ENCODE data around the gene PRDM16. TPM values are rescaled to one million over a fixed set of nuclear protein-coding genes. Genes with fewer than 3 reads are reported as not detected.

The PRDM16 gene
- polyA plus RNA-seq, 2 donors, result 0.15 to 0.28 TPM

GRCh38 chr1:3053366-3053980, 15.5 kb upstream of the PRDM16 start:
- Histone ChIP-seq H3K4me1 (ENCODE audit: control insufficient read depth in 2 of 2, insufficient read depth in 2 of 2, low read length in 1 of 2) (no peaks in the 10 kb centered on the region), H3K4me3 (ENCODE audit: low read depth in 1 of 2, low read length in 2 of 2) (no peak overlapping the region), H3K27me3 (ENCODE audit: control insufficient read depth in 1 of 2, insufficient read depth in 2 of 2, low read length in 2 of 2) (no peaks in the 10 kb centered on the region), H3K36me3 (ENCODE audit: control insufficient read depth in 2 of 2, insufficient read depth in 2 of 2, low read length in 1 of 2) (no peaks in the 10 kb centered on the region), H3K9me3 (ENCODE audit: control insufficient read depth in 2 of 2, insufficient read depth in 1 of 2, low read depth in 1 of 2, low read length in 1 of 2) (peaks cover 0 to 7% of the 10 kb centered on the region in 2 donors), H3K27ac (ENCODE audit: low read depth in 2 of 2, low read length in 1 of 2) (no peak overlapping the region)
- WGBS, 2 donors, result 87 to 91% methylated on average over 9 of the region's 9 CpGs

GRCh38 chr1:3053986-3054385, 15.0 kb upstream of the PRDM16 start:
- Histone ChIP-seq H3K4me1 (ENCODE audit: control insufficient read depth in 2 of 2, insufficient read depth in 2 of 2, low read length in 1 of 2) (no peaks in the 10 kb centered on the region), H3K36me3 (ENCODE audit: control insufficient read depth in 2 of 2, insufficient read depth in 2 of 2, low read length in 1 of 2) (no peaks in the 10 kb centered on the region), H3K4me3 (ENCODE audit: low read depth in 1 of 2, low read length in 2 of 2) (no peak overlapping the region), H3K27me3 (ENCODE audit: control insufficient read depth in 1 of 2, insufficient read depth in 2 of 2, low read length in 2 of 2) (no peaks in the 10 kb centered on the region), H3K9me3 (ENCODE audit: control insufficient read depth in 2 of 2, insufficient read depth in 1 of 2, low read depth in 1 of 2, low read length in 1 of 2) (peaks cover 0 to 7% of the 10 kb centered on the region in 2 donors), H3K27ac (ENCODE audit: low read depth in 2 of 2, low read length in 1 of 2) (no peak overlapping the region)
- WGBS, 2 donors, result 79 to 82% methylated on average over 6 of the region's 6 CpGs

- 71 to 78% methylated on average over 12 of the region's 12 CpGs for WGBS, 2 donors
- H3K27me3 ChIP-seq (ENCODE audit: control insufficient read depth in 1 of 2, insufficient read depth in 2 of 2, low read length in 2 of 2), result no peaks in the 10 kb centered on the region
- no peak overlapping the region for H3K4me3 ChIP-seq (ENCODE audit: low read depth in 1 of 2, low read length in 2 of 2)
- H3K4me1 ChIP-seq (ENCODE audit: control insufficient read depth in 2 of 2, insufficient read depth in 2 of 2, low read length in 1 of 2), result no peaks in the 10 kb centered on the region
- no peaks in the 10 kb centered on the region for H3K36me3 ChIP-seq (ENCODE audit: control insufficient read depth in 2 of 2, insufficient read depth in 2 of 2, low read length in 1 of 2)
- no peak overlapping the region for H3K27ac ChIP-seq (ENCODE audit: low read depth in 2 of 2, low read length in 1 of 2)
- H3K9me3 ChIP-seq (ENCODE audit: control insufficient read depth in 2 of 2, insufficient read depth in 1 of 2, low read depth in 1 of 2, low read length in 1 of 2), result peaks cover 0 to 7% of the 10 kb centered on the region in 2 donors
Observed at GRCh38 chr1:3054474-3054873, 14.5 kb upstream of the PRDM16 start.

GRCh38 chr1:3055051-3055450, 14.0 kb upstream of the PRDM16 start:
- no peaks in the 10 kb centered on the region for H3K27me3 ChIP-seq (ENCODE audit: control insufficient read depth in 1 of 2, insufficient read depth in 2 of 2, low read length in 2 of 2)
- no peak overlapping the region for H3K4me3 ChIP-seq (ENCODE audit: low read depth in 1 of 2, low read length in 2 of 2)
- no peaks in the 10 kb centered on the region for H3K4me1 ChIP-seq (ENCODE audit: control insufficient read depth in 2 of 2, insufficient read depth in 2 of 2, low read length in 1 of 2)
- H3K9me3 ChIP-seq (ENCODE audit: control insufficient read depth in 2 of 2, insufficient read depth in 1 of 2, low read depth in 1 of 2, low read length in 1 of 2), result peaks cover 0 to 7% of the 10 kb centered on the region in 2 donors
- H3K36me3 ChIP-seq (ENCODE audit: control insufficient read depth in 2 of 2, insufficient read depth in 2 of 2, low read length in 1 of 2), result no peaks in the 10 kb centered on the region
- H3K27ac ChIP-seq (ENCODE audit: low read depth in 2 of 2, low read length in 1 of 2), result no peak overlapping the region
- WGBS, 2 donors, result 66 to 73% methylated on average over 9 of the region's 9 CpGs

- Histone ChIP-seq H3K4me1 (ENCODE audit: control insufficient read depth in 2 of 2, insufficient read depth in 2 of 2, low read length in 1 of 2) (no peaks in the 10 kb centered on the region), H3K9me3 (ENCODE audit: control insufficient read depth in 2 of 2, insufficient read depth in 1 of 2, low read depth in 1 of 2, low read length in 1 of 2) (peaks cover 0 to 7% of the 10 kb centered on the region in 2 donors), H3K27ac (ENCODE audit: low read depth in 2 of 2, low read length in 1 of 2) (no peak overlapping the region), H3K4me3 (ENCODE audit: low read depth in 1 of 2, low read length in 2 of 2) (no peak overlapping the region), H3K27me3 (ENCODE audit: control insufficient read depth in 1 of 2, insufficient read depth in 2 of 2, low read length in 2 of 2) (peaks cover 0 to 5% of the 10 kb centered on the region in 2 donors), H3K36me3 (ENCODE audit: control insufficient read depth in 2 of 2, insufficient read depth in 2 of 2, low read length in 1 of 2) (no peaks in the 10 kb centered on the region)
- WGBS, 2 donors, result 91% methylated on average over 5 of the region's 5 CpGs
Observed at GRCh38 chr1:3056641-3057040, 12.4 kb upstream of the PRDM16 start.

- Histone ChIP-seq H3K4me3 (ENCODE audit: low read depth in 1 of 2, low read length in 2 of 2) (no peak overlapping the region), H3K27me3 (ENCODE audit: control insufficient read depth in 1 of 2, insufficient read depth in 2 of 2, low read length in 2 of 2) (peaks cover 0 to 9% of the 10 kb centered on the region in 2 donors), H3K36me3 (ENCODE audit: control insufficient read depth in 2 of 2, insufficient read depth in 2 of 2, low read length in 1 of 2) (no peaks in the 10 kb centered on the region), H3K27ac (ENCODE audit: low read depth in 2 of 2, low read length in 1 of 2) (no peak overlapping the region), H3K9me3 (ENCODE audit: control insufficient read depth in 2 of 2, insufficient read depth in 1 of 2, low read depth in 1 of 2, low read length in 1 of 2) (no peaks in the 10 kb centered on the region), H3K4me1 (ENCODE audit: control insufficient read depth in 2 of 2, insufficient read depth in 2 of 2, low read length in 1 of 2) (no peaks in the 10 kb centered on the region)
- WGBS, 2 donors, result 79 to 82% methylated on average over 10 of the region's 10 CpGs
Observed at GRCh38 chr1:3058263-3059030, 10.6 kb upstream of the PRDM16 start.

- Histone ChIP-seq H3K9me3 (ENCODE audit: control insufficient read depth in 2 of 2, insufficient read depth in 1 of 2, low read depth in 1 of 2, low read length in 1 of 2) (no peaks in the 10 kb centered on the region), H3K27ac (ENCODE audit: low read depth in 2 of 2, low read length in 1 of 2) (no peak overlapping the region), H3K4me3 (ENCODE audit: low read depth in 1 of 2, low read length in 2 of 2) (no peak overlapping the region), H3K4me1 (ENCODE audit: control insufficient read depth in 2 of 2, insufficient read depth in 2 of 2, low read length in 1 of 2) (no peaks in the 10 kb centered on the region), H3K27me3 (ENCODE audit: control insufficient read depth in 1 of 2, insufficient read depth in 2 of 2, low read length in 2 of 2) (peaks cover 0 to 11% of the 10 kb centered on the region in 2 donors), H3K36me3 (ENCODE audit: control insufficient read depth in 2 of 2, insufficient read depth in 2 of 2, low read length in 1 of 2) (no peaks in the 10 kb centered on the region)
- WGBS, 2 donors, result 76 to 82% methylated on average over 9 of the region's 9 CpGs
Observed at GRCh38 chr1:3060127-3060526, 8.9 kb upstream of the PRDM16 start.

- no peak overlapping the region for H3K4me3 ChIP-seq (ENCODE audit: low read depth in 1 of 2, low read length in 2 of 2)
Observed at GRCh38 chr1:3060601-3061551, 8.1 kb upstream of the PRDM16 start.

GRCh38 chr1:3061566-3061965, 7.4 kb upstream of the PRDM16 start:
- WGBS, 2 donors, result 36 to 44% methylated on average over 5 of the region's 5 CpGs
- no peaks in the 10 kb centered on the region for H3K9me3 ChIP-seq (ENCODE audit: control insufficient read depth in 2 of 2, insufficient read depth in 1 of 2, low read depth in 1 of 2, low read length in 1 of 2)
- H3K27ac ChIP-seq (ENCODE audit: low read depth in 2 of 2, low read length in 1 of 2), result no peak overlapping the region
- no peak overlapping the region for H3K4me3 ChIP-seq (ENCODE audit: low read depth in 1 of 2, low read length in 2 of 2)
- H3K4me1 ChIP-seq (ENCODE audit: control insufficient read depth in 2 of 2, insufficient read depth in 2 of 2, low read length in 1 of 2), result no peaks in the 10 kb centered on the region
- H3K27me3 ChIP-seq (ENCODE audit: control insufficient read depth in 1 of 2, insufficient read depth in 2 of 2, low read length in 2 of 2), result peaks cover 5 to 16% of the 10 kb centered on the region in 2 donors
- H3K36me3 ChIP-seq (ENCODE audit: control insufficient read depth in 2 of 2, insufficient read depth in 2 of 2, low read length in 1 of 2), result no peaks in the 10 kb centered on the region

More at GRCh38 chr1:3060601-3061551, 8.1 kb upstream of the PRDM16 start:
- WGBS, 2 donors, result 58 to 61% methylated on average over 15 of the region's 15 CpGs
- Histone ChIP-seq H3K27ac (ENCODE audit: low read depth in 2 of 2, low read length in 1 of 2) (no peak overlapping the region), H3K4me1 (ENCODE audit: control insufficient read depth in 2 of 2, insufficient read depth in 2 of 2, low read length in 1 of 2) (no peaks in the 10 kb centered on the region), H3K27me3 (ENCODE audit: control insufficient read depth in 1 of 2, insufficient read depth in 2 of 2, low read length in 2 of 2) (peaks cover 0 to 13% of the 10 kb centered on the region in 2 donors), H3K36me3 (ENCODE audit: control insufficient read depth in 2 of 2, insufficient read depth in 2 of 2, low read length in 1 of 2) (no peaks in the 10 kb centered on the region), H3K9me3 (ENCODE audit: control insufficient read depth in 2 of 2, insufficient read depth in 1 of 2, low read depth in 1 of 2, low read length in 1 of 2) (no peaks in the 10 kb centered on the region)

Measured in esophagus (tissue), 2 donors.